ENCODE measurements around the gene FBXL14.

FBXL14 gene

GRCh38 chr12:1531153-1531653 lies 63.2 kb downstream of the FBXL14 start:
- no peak for TF ChIP-seq JUND (IDR thresholded peaks at IDR 0.05; ENCODE audit: low read depth)
- peak in 1 of 2 experiments; percentile 39 for DNase-seq (ENCODE audit: low read depth in 1 of 2, low spot score in 1 of 2)
- in situ Hi-C loops (cut with HindIII; ENCODE audit: low pct_unique_long_range_greater_than_20kb, low sequenced_read_pairs), result no loop called here

- in situ Hi-C loops (cut with HindIII; ENCODE audit: low pct_unique_long_range_greater_than_20kb, low sequenced_read_pairs), result no loop called here
- no peak for TF ChIP-seq JUND (IDR thresholded peaks at IDR 0.05; ENCODE audit: low read depth)
- DNase-seq (ENCODE audit: low read depth in 1 of 2, low spot score in 1 of 2), result peak in 1 of 2 experiments; percentile 32
Measured at GRCh38 chr12:1530592-1531152, 63.7 kb downstream of the FBXL14 start.

- in situ Hi-C loops (cut with HindIII; ENCODE audit: low pct_unique_long_range_greater_than_20kb, low sequenced_read_pairs), result no loop called here
- DNase-seq (ENCODE audit: low read depth in 1 of 2, low spot score in 1 of 2), result no peak
- TF ChIP-seq JUND (IDR thresholded peaks at IDR 0.05; ENCODE audit: low read depth), result no peak
Measured at GRCh38 chr12:1529862-1530591, 64.4 kb downstream of the FBXL14 start.

GRCh38 chr12:1529228-1529861 lies 65.0 kb downstream of the FBXL14 start:
- no peak for TF ChIP-seq JUND (IDR thresholded peaks at IDR 0.05; ENCODE audit: low read depth)
- DNase-seq (ENCODE audit: low read depth in 1 of 2, low spot score in 1 of 2), result no peak
- in situ Hi-C loops (cut with HindIII; ENCODE audit: low pct_unique_long_range_greater_than_20kb, low sequenced_read_pairs), result no loop called here

GRCh38 chr12:1528791-1529190 lies 65.6 kb downstream of the FBXL14 start:
- DNase-seq (ENCODE audit: low read depth in 1 of 2, low spot score in 1 of 2), result no peak
- TF ChIP-seq JUND (IDR thresholded peaks at IDR 0.05; ENCODE audit: low read depth), result no peak
- in situ Hi-C loops (cut with HindIII; ENCODE audit: low pct_unique_long_range_greater_than_20kb, low sequenced_read_pairs), result no loop called here

- no peak for DNase-seq (ENCODE audit: low read depth in 1 of 2, low spot score in 1 of 2)
- in situ Hi-C loops (cut with HindIII; ENCODE audit: low pct_unique_long_range_greater_than_20kb, low sequenced_read_pairs), result no loop called here
- no peak for TF ChIP-seq JUND (IDR thresholded peaks at IDR 0.05; ENCODE audit: low read depth)
Measured at GRCh38 chr12:1527789-1528188, 66.6 kb downstream of the FBXL14 start.

- no peak for TF ChIP-seq JUND (IDR thresholded peaks at IDR 0.05; ENCODE audit: low read depth)
- in situ Hi-C loops (cut with HindIII; ENCODE audit: low pct_unique_long_range_greater_than_20kb, low sequenced_read_pairs), result no loop called here
- DNase-seq (ENCODE audit: low read depth in 1 of 2, low spot score in 1 of 2), result no peak
Measured at GRCh38 chr12:1525858-1526257, 68.5 kb downstream of the FBXL14 start.

- in situ Hi-C loops (cut with HindIII; ENCODE audit: low pct_unique_long_range_greater_than_20kb, low sequenced_read_pairs), result no loop called here
- DNase-seq (ENCODE audit: low read depth in 1 of 2, low spot score in 1 of 2), result no peak
- TF ChIP-seq JUND (IDR thresholded peaks at IDR 0.05; ENCODE audit: low read depth), result no peak
Measured at GRCh38 chr12:1523558-1524050, 70.8 kb downstream of the FBXL14 start.

GRCh38 chr12:1523046-1523445 lies 71.3 kb downstream of the FBXL14 start:
- no peak for DNase-seq (ENCODE audit: low read depth in 1 of 2, low spot score in 1 of 2)
- no peak for TF ChIP-seq JUND (IDR thresholded peaks at IDR 0.05; ENCODE audit: low read depth)
- in situ Hi-C loops (cut with HindIII; ENCODE audit: low pct_unique_long_range_greater_than_20kb, low sequenced_read_pairs), result no loop called here

- in situ Hi-C loops (cut with HindIII; ENCODE audit: low pct_unique_long_range_greater_than_20kb, low sequenced_read_pairs), result no loop called here
- no peak for DNase-seq (ENCODE audit: low read depth in 1 of 2, low spot score in 1 of 2)
- no peak for TF ChIP-seq JUND (IDR thresholded peaks at IDR 0.05; ENCODE audit: low read depth)
Measured at GRCh38 chr12:1519642-1520041, 74.7 kb downstream of the FBXL14 start.

- in situ Hi-C loops (cut with HindIII; ENCODE audit: low pct_unique_long_range_greater_than_20kb, low sequenced_read_pairs), result no loop called here
- no peak for TF ChIP-seq JUND (IDR thresholded peaks at IDR 0.05; ENCODE audit: low read depth)
- DNase-seq (ENCODE audit: low read depth in 1 of 2, low spot score in 1 of 2), result peak in 1 of 2 experiments; percentile 56
Measured at GRCh38 chr12:1518591-1519516, 75.5 kb downstream of the FBXL14 start.

Data from T47D (cell line).